ENCODE data around the gene ZNF582.
"Not testable (repeated sequence)": the region's sequence is repeated elsewhere in the genome, so short reads cannot be mapped to it uniquely, and the experiment has no call there.

The ZNF582 gene

DNA sequence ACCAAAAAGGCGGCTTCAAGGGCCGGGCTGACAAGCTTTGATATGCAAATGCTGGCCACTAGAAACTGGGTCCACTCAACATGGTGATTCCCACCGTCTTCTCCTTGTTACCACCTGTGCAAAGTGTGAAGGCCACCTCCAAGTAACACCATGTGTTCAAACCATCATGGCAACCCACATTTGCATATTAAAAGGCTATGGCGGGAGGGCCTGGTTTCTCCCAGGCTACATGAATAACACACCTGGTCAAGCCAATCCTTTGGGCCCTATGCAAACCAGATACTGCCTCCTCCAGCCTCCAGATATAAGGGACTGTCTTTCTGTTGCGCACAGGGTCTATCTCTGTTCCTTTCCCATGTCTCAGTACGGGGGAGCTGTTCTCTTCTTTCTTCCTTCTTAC lies 42.1 kb downstream of the ZNF582 start:
- no peak for DNase-seq (ENCODE audit: low read depth in 2 of 2)

GRCh38 chr19:56350416-56351045 lies 42.8 kb downstream of the ZNF582 start:
- DNase-seq (ENCODE audit: low read depth in 2 of 2), result peak in 1 of 2 donors; percentile 17

DNA sequence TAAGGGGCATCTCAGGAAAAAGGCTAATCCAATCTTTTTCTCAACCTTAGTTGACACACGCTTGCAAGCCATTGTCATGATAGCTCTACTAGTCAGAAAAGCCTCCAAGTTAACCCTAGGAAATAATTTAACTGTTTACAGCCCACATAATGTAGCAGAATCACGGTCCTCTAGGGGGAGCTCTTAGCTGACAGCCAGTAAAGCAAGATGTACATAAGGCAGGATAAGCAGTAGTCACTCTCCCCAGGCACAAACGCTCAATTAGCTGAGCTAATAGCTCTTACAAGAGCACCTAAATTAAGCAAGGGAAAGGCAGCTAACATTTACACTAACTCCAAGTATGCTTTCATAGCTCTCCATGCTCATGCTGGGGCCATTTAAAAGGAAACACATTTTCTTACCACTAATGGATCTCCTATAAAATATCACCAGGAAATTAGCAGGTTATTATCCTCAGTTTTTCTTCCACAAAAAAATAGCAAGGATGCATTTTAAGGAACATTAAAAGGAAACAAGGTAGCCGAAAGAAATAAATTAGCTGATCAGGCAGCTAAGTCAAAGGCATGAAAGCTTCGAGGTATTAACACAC lies 45.0 kb downstream of the ZNF582 start:
- DNase-seq (ENCODE audit: low read depth in 2 of 2), result no peak

- no peak for DNase-seq (ENCODE audit: low read depth in 2 of 2)
These were observed 46.1 kb downstream of the ZNF582 start for GRCh38 chr19:56347163-56347778.

GRCh38 chr19:56341948-56342347 lies 51.4 kb downstream of the ZNF582 start:
- DNase-seq (ENCODE audit: low read depth in 2 of 2), result no peak

- not testable (repeated sequence) for DNase-seq (ENCODE audit: low read depth in 2 of 2)
These were observed 54.3 kb downstream of the ZNF582 start for GRCh38 chr19:56339031-56339430.

DNA sequence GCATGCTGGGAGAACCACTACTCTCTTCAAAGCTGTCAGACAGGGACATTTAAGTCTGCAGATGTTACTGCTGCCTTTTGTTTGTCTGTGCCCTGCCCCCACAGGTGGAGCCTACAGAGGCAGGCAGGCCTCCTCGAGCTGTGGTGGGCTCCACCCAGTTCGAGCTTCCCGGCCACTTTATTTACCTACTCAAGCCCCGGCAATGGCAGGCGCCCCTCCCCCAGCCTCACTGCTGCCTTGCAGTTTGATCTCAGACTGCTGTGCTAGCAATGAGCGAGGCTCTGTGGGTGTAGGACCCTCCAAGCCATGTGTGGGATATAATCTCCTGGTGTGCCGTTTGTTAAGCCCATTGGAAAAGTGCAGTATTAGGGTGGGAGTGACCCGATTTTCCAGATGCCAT lies 56.3 kb downstream of the ZNF582 start:
- not testable (repeated sequence) for DNase-seq (ENCODE audit: low read depth in 2 of 2)

DNA sequence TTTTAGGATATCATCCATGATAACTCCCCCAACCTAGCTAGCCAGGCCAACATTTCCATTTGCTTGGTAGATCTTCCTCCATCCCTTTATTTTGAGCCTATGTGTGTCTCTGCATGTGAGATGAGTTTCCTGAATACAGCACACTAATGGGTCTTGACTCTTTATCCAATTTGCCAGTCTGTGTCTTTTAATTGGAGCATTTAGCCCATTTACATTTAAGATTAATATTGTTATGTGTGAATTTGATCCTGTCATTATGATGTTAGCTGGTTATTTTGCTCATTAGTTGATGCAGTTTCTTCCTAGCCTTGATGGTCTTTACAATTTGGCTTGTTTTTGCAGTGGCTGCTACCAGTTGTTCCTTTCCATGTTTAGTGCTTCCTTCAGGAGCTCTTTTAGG lies 58.0 kb downstream of the ZNF582 start:
- DNase-seq (ENCODE audit: low read depth in 2 of 2), result not testable (repeated sequence)

- DNase-seq (ENCODE audit: low read depth in 2 of 2), result no peak
These were observed 59.8 kb downstream of the ZNF582 start for GRCh38 chr19:56333506-56333905.
